ENCODE measurements around the gene CEP128. TPM values are rescaled to one million over a fixed set of nuclear protein-coding genes. Genes with fewer than 3 reads are reported as not detected.

Gene CEP128
- polyA plus RNA-seq, 1 of the 3 experiments (the other 2 are of a cell fraction): 1.2 TPM

- TF ChIP-seq CTCF (IDR thresholded peaks at IDR 0.05) (no peak), SIN3A (IDR thresholded peaks at IDR 0.05; ENCODE audit: borderline replicate concordance, low read depth, low read length) (no peak), MAX (IDR thresholded peaks at IDR 0.05; ENCODE audit: low read depth) (no peak), TCF12 (IDR thresholded peaks at IDR 0.05) (no peak)
Measured at GRCh38 chr14:80519002-80519401, 422.5 kb downstream of the CEP128 start (continued).

GRCh38 chr14:80518173-80518572, 423.4 kb downstream of the CEP128 start:
- no peaks in the 10 kb centered on the region for H4K20me1 ChIP-seq (ENCODE audit: insufficient read depth)
- H3K4me3 ChIP-seq (ENCODE audit: low read depth in 2 of 2, low read length in 1 of 2): no peak overlapping the region
- H3K79me2 ChIP-seq (ENCODE audit: insufficient read depth): no peaks in the 10 kb centered on the region
- no peaks in the 10 kb centered on the region for H3K4me1 ChIP-seq (ENCODE audit: control insufficient read depth in 1 of 2, insufficient read depth in 2 of 2, low read depth in 1 of 2, low read length in 1 of 2)
- no peak for TF ChIP-seq GATA2 (CRISPR knock-in tag; IDR thresholded peaks at IDR 0.05)
- no peak for TF ChIP-seq CHD2 (IDR thresholded peaks at IDR 0.05; ENCODE audit: low read length, partially characterized antibody)
- TF ChIP-seq, protein P1, sequence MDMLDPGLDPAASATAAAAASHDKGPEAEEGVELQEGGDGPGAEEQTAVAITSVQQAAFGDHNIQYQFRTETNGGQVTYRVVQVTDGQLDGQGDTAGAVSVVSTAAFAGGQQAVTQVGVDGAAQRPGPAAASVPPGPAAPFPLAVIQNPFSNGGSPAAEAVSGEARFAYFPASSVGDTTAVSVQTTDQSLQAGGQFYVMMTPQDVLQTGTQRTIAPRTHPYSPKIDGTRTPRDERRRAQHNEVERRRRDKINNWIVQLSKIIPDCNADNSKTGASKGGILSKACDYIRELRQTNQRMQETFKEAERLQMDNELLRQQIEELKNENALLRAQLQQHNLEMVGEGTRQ (IDR thresholded peaks at IDR 0.05; ENCODE audit: borderline replicate concordance, low read depth, low read length): no peak
- TF ChIP-seq TCF12 (IDR thresholded peaks at IDR 0.05): no peak
- TF ChIP-seq, protein P2, sequence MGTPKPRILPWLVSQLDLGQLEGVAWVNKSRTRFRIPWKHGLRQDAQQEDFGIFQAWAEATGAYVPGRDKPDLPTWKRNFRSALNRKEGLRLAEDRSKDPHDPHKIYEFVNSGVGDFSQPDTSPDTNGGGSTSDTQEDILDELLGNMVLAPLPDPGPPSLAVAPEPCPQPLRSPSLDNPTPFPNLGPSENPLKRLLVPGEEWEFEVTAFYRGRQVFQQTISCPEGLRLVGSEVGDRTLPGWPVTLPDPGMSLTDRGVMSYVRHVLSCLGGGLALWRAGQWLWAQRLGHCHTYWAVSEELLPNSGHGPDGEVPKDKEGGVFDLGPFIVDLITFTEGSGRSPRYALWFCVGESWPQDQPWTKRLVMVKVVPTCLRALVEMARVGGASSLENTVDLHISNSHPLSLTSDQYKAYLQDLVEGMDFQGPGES (IDR thresholded peaks at IDR 0.05; ENCODE audit: low read depth, low read length): no peak
- TF ChIP-seq GABPA (IDR thresholded peaks at IDR 0.05; ENCODE audit: low read depth): no peak
- no peak for TF ChIP-seq REST (IDR thresholded peaks at IDR 0.05; ENCODE audit: low read depth, low read length)
- TF ChIP-seq FOXM1 (IDR thresholded peaks at IDR 0.05; ENCODE audit: low read depth): no peak
- TF ChIP-seq FOSL2 (IDR thresholded peaks at IDR 0.05; ENCODE audit: borderline replicate concordance, low read depth): no peak
- DNase-seq: no peak
- no peak overlapping the region for H3K9ac ChIP-seq
- H3K9me2 ChIP-seq: no peaks in the 10 kb centered on the region
- no peaks in the 10 kb centered on the region for H3K9me3 ChIP-seq
- WGBS (ENCODE audit: low lambda C conversion rate): 95% methylated on average over 4 of the region's 4 CpGs
- ChIA-PET CTCF (no interaction called here), POLR2A (no interaction called here)
- peaks cover 0 to 10% of the 10 kb centered on the region in 2 experiments for H3K36me3 ChIP-seq (replicated peaks in 1 of 2; ENCODE audit: control insufficient read depth in 1 of 2, insufficient read depth in 2 of 2, low read length in 1 of 2)
- H2AFZ ChIP-seq (ENCODE audit: low read depth): no peak overlapping the region
- no peaks in the 10 kb centered on the region for H3K27me3 ChIP-seq (ENCODE audit: insufficient read depth)
- no peak overlapping the region for H3K27ac ChIP-seq (ENCODE audit: low read depth in 2 of 2, low read length in 1 of 2)
- no peak overlapping the region for H3K4me2 ChIP-seq
- H3F3A ChIP-seq (replicated peaks; ENCODE audit: insufficient read depth): no peaks in the 10 kb centered on the region

All from SK-N-SH (cell line).